Measurements from ENCODE around the gene TNFAIP3.

GRCh38 chr6:137864812-137865508 is 2.1 kb upstream of the TNFAIP3 start:
- TF ChIP-seq ZFX (IDR thresholded peaks at IDR 0.05) (no peak), CTCF (conservative IDR thresholded peaks at IDR 0.05) (no peak)
